LoVo (cell line): Measurements from ENCODE around the gene RGS3.

ENCODE experiments used
- DNase-seq: peaks from one replicate; pipeline ENCODE4 v3.0.0-alpha.2; 2016; ENCODE audit warnings: low spot score

RGS3 gene

DNA sequence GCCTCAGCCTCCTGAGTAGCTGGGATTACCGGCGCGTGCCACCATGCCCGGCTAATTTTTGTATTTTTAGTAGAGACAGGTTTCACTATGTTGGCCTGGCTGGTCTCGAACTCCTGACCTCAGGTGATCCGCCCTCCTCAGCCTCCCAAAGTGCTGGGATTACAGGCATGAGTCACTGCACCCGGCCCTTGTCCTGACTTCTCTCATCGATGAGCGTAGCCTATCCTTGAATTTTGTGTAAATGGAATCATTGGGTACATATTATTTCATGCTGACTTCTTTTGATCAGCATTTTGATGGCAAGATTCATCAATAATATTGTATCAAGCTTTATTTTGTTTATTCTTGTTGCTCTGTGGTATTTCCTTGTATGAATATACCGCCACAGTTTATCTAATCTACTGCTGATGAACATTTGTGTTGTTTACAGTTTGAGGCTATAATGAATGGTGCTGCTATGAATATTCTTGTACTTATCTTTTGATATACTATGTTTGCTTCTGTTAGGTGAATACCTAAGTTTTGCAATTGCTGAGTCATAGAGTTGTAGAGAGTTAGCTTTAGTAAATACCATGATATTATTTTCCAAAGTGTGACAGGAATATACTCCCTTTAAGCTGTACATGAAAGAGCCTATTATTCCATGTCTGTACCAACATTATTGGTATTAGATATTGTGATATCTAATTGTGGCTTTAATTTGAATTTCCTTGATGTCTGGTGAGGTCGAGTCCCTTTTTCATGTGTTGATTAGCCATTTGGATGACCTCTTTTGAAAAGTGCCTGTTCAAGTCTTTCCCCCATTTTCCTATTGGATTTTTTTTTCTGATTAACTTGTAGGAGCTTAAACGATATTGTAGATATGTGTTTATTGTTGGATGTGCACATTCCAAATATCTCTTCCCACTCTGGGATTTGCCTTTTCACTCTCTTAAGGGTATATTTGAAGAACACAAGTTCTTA, 107.5 kb downstream of the RGS3 start:
- DNase-seq, result no peak

DNA sequence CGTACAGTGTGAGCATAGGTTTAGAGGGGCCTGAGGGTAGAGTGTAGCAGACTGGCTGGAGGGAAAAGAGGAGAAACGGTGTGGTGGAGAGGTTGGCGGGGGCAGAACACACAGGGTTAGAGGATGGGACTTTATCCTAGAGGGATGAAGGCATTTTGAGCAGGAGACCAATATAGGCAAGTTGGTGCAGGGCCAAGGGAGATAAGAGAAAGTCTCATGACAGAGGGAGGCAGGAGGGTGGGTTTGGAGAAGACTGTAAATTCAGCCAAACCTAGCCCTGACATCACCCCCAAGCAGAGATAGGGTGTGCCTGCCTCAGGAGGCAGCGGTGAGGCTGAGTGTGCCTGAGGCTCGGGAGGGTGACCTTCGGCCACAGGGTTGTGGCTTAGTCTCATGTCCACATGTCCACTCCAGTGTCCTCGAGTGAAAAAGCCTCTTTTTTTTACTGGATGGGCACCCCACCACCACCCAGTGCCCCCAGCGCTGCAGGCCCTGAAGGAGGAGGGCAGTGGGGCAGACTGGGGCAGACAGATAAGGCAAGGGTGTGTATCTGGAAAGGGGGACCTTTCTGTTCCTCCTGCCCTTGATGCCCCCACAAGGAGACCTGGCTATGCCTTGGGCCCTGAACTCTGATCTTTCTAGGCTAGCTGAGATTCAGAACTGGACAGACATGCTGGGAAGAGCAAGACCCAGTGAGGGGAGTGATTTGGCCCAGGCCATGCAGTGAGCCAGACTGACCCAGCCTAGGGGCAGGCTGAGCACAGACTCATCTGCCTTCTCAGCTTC, 108.7 kb downstream of the RGS3 start:
- DNase-seq, result no peak

DNA sequence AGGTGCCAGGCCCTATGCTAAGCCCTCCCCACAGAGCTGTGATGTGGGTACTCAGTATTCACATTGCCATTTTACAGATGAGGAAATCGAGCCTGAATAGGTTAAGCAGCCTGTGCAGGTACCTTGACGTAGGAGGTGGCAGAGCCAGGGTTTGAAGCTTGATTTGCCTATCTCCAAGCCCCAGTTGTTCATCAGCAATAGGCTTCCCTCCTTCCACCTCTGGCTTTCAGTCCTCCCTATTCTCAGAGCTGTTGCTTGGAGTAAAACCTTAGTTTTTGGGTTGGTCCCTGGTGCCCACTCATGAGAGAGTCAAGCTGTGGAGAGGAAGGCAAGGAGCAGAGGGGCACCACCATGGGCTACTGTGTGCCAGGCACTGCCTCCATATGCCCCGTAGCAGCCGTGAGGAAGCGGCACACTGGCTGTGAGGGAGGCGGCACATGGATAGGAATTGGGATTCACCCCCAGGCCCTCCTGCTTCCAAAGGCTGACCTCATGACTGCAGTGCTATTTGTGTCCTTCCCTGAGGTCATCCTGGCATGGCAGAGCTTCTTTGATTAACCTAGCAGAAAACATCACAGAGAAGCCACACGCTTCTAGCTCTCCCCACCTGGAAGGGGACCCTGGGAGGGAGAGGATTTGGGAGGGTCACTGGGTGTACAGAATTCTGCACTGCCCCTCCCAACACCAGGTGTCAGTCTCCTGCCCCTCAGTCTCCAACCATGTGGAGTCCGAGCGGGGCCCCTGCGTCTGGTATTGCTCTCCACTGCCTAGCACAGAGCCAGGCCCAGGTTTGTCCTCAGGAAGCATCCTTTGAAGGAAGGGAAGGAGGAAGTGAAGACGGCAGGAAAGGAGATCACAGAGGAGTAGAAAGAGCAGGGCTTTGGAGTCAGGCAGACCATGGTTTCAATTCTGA, 109.8 kb downstream of the RGS3 start:
- no peak for DNase-seq

DNA sequence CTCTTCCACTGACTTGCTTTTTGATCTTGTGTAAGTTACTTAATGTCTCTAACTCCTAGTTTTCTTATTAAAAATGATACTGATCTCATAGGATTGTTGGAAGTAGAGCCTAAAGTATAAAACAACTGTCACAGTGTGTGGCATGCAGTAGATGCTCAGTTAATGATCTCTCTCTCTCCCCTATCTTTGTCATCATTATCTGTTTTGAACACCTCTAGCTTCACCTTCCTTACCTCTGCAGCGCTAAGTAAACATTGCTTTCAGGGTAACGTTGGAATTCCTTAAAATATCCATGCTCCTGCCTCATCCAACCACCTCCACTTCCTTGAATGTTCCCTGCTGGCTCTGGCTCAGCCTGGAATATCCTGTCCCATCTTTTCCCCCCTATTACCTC, 110.4 kb downstream of the RGS3 start:
- DNase-seq, result no peak

DNA sequence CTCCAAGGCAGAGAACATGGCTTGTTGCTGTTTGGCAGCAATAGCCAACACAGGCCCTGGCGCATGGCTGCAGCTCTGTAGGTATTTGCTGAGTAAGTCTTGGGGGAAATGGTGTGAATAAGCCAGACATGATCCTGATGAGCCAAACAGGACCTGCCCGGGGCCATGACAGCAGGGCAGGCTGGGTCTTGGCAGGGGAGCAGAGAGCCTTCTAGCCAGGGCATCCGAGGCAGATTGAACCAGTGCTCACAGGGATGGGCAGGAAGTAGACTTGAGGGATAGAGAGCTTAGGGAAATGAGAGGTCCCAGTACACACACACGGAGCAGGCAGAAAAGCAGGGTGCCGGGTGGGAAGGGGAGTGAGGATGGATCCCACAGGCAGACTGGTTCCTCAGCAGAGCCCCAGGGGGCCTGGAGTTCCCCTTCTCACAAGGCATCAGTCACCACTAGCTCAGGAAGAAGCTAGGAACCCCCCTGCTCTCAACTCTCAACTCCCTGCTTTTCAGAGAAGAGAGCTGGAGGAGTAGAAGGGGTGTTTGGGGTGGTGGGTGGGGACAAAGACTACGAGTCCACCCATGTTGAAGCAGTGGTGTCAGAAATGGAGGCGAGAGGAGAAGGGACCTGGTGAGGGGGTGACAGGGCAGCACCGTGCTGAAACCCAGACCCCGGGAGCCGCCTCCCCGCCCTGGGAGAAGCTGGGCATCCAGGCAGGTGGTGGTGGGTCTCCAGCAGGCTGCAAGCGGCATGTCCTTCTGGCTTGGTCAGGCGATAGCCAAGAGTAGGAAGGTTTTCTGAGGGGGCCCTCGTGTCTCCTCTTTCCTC, 111.1 kb downstream of the RGS3 start:
- DNase-seq, result no peak

DNA sequence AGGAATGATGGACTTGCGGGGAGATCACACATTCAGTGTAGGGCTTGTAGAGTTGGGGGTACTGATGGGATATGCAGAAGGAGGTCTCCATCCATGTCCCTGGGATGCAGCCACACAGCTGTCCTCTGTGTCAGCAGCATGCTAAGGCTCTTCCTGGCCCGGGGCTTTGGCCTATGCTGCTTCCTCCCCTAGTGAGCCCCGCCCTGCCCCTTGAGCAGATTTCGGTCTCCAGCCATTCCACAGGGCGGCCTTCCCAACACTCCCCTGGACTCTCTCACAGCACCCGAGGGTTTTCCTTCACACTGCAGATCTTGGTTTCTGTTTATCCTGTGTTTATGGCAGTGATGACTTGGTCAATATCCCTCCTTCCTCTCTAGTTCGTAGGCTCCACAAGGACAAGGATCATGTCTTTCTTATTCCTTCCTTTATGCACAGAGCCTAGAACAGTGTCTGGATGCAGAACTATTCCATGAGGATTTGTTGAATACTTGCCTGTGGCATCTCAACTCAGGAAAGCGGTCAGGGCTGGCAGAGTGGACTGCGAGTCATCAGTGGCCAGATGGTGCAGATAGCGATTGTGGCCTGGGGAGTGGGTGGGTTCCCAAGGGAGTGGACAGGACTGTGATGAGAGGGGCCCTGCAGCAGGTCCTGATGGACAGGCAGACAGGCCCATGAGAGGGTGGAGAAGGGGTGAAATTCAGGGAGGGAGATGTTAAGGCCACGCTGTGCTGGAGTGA, 114.2 kb downstream of the RGS3 start:
- no peak for DNase-seq

DNA sequence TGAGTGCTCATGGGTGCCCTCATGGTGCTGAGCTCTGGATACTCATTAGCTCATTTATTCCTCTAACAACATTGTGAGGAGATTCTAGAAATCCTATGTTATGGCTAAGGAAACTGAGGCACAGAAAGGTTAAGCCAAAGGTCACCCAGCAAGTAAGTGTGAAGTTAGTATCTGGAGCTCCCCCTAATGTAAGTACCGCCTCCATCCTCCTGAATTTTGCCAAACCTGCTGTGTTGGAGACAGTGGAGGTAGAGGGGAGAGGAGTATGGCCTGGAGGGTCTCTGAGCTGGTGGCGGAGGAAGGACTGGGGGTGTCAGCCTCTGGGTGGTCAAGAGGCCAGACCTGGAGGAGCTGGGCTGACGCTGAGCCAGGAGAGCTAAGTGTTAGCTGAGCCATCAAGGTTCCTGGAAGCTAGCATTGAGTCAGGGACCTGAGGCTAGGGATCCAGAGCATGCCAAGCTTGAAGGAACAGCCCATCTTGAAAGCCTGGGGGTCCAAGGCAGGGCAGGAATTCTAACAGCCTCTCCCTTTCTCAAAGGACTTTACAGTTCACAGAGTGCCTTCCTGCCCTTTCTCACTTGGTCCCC, 114.8 kb downstream of the RGS3 start:
- DNase-seq, result no peak

DNA sequence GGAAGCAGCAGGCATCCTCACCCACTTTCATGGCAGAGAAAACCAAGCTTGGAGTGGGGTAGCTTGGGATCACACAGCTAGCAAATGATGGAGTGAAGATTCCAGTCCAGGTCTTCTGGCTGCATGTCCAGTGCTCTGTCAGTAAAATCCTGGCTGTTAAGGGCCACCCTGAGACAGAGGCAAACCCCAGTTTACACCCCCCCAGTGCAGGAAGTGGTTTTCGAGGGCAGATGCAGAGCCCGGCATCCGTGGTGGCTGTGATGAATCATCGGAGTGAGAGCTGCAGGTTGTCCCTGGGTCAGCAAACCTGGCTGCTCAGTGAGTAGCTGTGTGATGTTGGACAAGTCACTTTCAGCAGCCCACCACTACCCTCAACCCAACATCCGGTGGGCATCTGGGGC, 115.4 kb downstream of the RGS3 start:
- peak; percentile 33 for DNase-seq

DNA sequence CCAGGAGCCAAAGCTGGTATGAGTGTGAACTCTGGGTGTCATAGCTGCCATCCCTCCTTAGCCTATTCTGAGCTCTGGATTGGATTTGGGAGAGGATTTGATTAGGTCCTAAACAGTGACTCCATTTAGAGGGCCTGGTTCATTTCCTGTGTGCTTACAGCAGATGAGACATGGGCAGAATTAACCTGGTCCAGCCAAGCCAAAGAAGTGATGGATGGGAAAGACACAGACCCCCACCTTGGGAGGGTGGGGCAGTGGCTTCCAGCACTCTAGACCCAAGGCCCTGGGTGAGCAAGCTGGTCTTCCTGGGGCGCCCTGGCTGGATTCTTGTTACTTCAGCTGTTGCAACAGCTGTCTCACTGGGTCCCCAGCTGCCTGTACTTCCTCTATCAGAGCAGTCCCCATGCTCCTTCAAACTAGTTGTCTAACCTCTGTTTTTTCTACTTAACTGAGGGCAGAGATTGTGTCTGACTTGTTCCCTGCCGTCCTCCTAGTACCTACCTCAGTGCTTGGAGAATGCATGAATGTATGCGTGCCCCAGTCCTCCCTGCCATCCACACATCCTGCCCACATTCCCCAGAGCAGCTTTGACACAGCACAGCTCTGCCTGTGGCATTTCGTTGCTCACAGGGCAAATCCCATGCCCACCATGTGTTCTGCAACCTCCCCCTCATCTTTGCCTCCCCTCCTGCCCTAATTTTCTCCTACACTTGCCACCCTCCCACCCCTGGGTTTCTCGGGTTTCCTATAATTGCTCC, 115.9 kb downstream of the RGS3 start:
- no peak for DNase-seq

DNA sequence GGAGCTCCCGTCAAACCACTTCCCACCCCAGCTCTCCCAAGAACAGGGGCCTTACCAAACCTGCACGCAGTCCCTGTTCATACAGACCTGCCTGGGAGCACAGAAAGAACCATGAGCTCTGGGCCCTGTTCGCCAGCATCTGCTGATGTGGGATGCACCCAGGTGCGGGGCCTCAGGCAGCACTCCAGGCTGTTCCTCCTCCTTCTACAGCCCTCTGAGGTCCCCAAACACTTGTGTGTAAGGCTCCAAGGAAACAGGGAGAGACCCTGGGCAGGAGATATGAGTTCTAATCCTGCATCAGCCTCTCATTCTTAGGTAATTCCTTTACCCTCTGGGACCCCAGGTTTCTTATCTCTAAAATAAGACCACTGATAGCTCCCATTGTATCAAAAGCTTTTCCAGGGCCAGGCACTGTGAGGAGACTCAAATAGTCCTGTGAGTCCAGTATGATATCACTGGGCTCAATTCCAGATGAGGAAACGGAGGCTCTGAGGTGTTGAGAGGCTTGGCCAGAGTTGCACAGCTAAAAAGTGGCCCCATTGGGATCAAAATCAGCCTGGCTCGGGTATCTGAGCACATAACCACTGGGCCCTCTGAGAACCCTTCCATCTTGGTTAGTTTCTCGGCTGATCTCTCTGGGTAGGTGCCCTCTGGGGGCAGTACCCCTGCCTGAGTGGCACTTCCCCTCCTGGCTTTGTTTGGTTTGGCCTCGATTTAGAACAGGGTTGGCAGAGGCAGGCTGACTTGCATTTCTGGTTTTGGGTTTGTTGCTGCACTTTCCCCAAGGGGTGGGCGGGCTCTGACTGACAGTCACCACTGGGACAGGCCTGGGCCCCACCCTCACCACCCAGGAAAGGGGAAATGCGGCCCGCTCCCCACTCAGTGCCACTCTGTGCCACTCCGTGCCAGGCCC, 116.8 kb downstream of the RGS3 start:
- DNase-seq, result no peak

DNA sequence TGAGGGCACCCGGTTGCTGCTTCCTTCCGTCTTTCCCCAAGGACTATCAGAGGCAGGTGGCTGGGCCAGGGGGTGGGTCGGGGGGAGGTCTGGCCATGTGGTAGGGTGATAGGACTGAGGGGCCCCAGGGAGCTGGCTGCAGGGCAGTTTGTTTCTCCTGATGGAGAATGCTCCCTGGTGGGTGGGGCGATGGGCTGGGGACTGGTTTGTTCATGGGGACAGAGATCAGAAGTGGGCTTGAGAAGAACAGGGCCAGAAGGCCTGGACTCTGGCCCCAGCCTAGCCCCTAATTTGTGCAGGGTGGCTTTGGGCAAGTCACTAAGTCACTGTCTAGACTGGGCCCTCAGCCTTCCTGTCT, 117.4 kb downstream of the RGS3 start:
- DNase-seq, result no peak

DNA sequence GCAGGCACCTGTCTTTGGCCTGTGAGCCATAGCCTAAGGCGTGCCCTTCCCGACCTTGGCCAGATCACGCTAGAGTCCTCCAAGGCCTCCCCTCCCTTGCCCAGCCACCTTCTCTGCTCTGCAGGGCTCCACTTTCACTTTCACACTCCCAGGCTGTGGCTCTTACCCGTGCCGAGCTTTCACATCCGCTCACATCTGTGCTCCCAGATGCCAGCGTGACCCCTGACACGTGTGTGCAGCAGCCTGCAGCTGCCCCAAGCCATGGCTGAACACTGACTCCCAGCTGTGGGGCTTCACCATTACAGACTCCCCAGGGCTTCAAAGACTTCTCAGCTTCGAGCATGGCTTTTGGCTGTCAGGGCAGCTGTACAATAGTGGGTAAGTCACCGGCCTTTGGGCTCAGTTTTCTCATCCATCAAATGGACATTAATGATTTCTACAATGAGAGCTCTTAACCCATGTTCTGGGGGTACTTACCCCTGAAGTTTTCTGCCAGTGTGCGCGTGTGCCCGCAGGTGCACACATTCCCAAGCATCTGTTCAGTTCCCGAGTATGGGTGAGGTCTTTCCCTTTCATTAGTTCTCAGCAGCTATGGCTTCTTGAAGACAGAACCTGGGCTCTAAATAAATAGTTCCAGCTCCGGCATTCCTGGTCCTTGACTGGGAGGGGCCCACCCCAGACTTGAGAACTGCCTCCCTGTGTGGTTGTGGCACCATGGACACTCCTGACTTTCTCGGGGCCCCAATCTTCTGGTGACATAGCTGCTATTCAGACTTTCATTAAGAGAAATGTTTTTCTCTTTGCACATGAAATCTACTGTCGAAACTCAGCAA, 118.6 kb downstream of the RGS3 start:
- DNase-seq, result no peak

DNA sequence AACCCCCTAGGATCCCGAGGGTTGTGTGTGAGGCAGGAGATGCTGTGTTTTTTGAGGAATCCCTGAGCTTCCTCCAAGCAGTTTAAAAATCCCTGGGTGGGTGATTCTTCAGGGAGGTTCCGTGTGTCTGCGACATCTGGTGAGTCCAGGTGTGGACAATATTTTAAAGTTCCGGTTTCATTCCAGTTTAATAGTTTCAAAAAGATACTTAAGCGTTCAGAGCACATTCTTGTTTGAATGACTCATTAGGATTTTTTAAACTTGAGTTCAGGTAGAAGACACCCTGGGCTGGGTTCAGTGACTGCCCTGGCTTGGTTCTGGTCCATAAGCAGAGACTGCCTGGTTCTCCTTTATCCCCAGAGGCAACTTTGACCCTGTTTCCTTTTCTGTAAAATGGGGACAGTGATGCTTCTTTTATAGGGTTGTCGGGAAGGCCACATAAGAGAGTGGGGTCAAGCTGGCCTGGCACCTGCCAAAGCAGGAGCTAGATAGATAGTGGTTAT, 119.2 kb downstream of the RGS3 start:
- DNase-seq, result no peak

DNA sequence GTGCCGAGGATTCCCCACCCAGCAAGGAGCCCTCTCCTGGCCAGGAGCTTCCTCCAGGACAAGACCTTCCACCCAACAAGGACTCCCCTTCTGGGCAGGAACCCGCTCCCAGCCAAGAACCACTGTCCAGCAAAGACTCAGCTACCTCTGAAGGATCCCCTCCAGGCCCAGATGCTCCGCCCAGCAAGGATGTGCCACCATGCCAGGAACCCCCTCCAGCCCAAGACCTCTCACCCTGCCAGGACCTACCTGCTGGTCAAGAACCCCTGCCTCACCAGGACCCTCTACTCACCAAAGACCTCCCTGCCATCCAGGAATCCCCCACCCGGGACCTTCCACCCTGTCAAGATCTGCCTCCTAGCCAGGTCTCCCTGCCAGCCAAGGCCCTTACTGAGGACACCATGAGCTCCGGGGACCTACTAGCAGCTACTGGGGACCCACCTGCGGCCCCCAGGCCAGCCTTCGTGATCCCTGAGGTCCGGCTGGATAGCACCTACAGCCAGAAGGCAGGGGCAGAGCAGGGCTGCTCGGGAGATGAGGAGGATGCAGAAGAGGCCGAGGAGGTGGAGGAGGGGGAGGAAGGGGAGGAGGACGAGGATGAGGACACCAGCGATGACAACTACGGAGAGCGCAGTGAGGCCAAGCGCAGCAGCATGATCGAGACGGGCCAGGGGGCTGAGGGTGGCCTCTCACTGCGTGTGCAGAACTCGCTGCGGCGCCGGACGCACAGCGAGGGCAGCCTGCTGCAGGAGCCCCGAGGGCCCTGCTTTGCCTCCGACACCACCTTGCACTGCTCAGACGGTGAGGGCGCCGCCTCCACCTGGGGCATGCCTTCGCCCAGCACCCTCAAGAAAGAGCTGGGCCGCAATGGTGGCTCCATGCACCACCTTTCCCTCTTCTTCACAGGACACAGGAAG, 120.2 kb downstream of the RGS3 start:
- DNase-seq, result no peak

DNA sequence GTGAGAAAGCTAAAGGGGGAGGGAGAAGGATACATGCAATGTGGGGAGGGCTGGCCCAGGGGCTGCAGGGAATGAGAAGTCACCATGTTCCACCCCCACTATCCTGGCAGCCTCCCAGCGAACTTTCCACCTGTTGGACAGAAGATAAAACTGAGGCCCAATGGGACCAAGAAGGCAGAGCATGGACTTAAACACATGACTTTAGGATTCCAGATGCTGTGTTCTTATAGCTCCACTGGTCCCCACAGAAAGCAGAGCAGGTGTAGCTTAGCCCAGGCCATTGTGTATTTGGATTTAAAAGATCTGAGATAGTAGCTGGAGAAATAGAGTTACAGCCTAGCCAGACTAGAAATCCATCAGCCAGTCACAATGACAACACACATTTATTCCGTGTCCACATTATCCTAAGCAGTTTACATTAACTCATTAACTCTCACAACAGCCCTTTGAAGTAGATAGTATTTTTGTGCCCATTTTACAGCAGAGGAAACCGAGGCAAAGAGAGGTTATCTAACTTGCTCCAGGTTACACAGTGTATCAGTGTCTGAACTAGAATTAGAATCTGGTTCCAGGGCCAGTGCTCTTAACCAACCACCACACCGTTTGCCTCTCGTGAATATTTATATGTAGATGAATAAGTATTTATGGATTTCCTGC, 121.0 kb downstream of the RGS3 start:
- no peak for DNase-seq

DNA sequence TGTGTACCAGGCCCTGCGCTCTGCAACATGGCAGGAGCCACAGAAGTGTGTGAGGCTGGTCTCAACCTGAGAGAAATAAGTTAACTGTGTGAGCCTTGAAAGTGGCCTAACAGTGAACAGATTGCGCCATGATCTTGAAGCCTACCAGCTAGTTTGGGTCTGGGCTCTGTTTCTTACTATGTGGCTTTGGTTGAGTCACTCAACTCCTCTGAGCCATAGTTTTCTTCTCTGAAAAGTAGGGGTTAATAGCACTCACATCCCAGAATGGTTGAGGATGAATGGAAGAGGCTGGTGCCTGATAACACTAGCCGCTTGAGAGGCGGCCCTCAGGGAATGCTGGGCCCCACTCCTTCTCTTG, 121.5 kb downstream of the RGS3 start:
- no peak for DNase-seq
